Measurements from ENCODE around the gene WEE1.

WEE1 gene

GRCh38 chr11:9566561-9567063, 6.9 kb upstream of the WEE1 start:
- no peak for DNase-seq (ENCODE audit: low read depth)

GRCh38 chr11:9567401-9567800, 6.1 kb upstream of the WEE1 start:
- no peak for DNase-seq (ENCODE audit: low read depth)

GRCh38 chr11:9568161-9568853, 5.2 kb upstream of the WEE1 start:
- DNase-seq (ENCODE audit: low read depth): no peak

DNA sequence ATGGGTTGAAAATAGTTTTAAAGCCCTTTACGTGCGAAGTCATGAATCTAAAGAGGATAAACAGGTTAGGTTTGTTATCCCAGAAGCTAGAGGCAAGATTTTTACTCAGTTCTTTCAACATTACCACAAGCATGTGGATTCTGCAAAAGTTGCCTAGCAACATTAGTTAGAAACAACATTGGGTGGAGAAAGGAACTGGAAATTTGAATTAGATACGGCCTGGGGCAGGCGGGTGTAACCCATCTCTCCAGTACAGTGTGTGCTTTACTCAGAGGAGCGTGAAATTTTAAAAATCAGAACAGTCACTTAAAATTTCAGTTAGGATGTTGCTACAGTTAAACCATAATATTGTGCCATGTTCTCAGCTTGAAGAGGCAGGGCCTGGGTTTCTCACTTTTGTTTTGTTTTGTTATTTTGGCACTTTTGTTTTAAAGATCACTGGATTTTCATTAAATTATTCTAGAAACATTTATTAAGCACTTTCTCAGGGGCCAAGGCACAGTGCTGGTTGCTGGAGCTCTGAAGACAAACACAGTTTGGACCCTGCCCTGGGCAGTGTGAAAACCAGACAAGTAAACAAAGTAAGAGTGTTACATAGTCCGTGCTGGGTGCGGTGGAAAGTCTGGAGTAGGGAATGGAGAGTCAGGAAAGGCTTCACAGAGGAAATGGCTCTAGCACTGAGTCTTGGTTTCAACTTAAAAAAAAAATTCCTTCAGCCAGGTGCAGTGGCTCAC, 4.4 kb upstream of the WEE1 start:
- DNase-seq (ENCODE audit: low read depth): no peak

DNA sequence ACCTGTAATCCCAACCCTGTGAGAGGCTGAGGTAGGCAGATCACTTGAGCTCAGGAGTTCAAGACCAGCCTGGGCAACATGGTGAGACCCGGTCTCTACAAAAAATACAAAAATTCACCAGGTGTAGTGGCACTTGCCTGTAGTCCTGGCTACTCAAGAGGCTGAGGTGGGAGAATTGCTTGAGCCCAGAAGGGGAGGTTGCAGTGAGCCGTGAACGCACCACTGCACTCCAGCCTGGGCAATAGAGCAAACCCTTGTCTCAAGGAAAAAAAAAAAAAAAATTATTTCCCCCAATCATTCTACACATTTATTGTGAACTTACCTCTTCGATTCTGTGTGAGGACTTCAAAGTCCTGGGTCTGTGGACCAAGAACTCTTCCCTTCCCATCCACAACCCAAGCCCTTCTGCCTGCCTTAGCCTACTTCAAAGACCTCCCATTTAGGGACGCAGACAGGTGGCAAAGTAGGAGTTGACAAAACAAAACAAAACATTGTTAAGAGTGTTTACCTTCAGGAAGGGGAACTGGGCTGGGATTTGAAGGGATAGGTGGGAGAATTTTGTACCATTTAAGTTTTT, 3.8 kb upstream of the WEE1 start:
- DNase-seq (ENCODE audit: low read depth): no peak

DNA sequence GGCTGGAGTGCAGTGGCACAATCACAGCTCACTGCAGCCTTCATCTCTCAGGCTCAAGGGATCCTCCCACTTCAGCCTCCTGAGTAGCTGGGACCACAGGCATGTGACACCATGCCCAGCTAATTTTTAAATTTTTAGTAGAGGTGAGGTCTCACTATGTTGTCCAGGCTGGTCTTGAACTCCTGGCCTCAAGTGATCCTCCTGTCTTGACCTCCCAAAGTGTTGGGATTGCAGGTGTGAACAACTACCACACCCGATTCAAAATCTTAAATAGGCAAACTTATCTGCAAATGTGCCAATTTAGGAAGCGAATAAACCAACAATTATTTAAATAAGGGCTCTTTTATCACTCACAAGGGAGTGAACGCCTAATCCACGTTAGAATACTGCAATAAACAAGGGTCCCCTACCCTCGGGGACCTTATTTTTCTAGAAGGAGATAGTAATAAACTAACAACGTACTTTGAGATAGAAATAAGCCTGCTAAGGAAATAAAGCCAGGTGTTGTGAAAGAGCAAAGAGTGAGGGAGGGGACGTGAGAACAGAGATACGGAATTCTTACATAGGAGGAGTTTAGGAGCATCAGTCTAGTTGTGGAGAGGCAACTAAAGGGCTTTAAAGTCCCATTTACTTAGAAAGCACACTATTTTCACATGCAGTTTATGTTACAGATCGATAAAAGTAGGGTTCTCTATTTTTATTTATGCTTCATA, 3.0 kb upstream of the WEE1 start:
- no peak for DNase-seq (ENCODE audit: low read depth)

GRCh38 chr11:9571071-9571762, 2.3 kb upstream of the WEE1 start:
- no peak for DNase-seq (ENCODE audit: low read depth)

DNA sequence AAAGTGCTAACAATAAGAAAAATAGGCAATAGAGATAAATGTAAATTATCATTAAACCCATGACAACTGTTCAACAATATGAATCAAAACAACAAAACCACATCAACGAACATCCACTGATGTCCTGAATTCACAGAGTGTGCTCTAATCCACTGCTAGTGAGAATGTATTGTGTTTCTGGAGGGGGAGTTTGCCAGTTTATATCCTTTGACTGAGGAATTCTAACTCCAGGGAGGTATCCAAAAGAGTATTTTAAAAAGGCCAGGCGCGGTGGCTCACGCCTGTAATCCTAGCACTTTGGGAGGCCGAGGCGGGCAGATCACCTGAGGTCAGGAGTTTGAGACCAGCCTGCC, 1.7 kb upstream of the WEE1 start:
- no peak for DNase-seq (ENCODE audit: low read depth)

DNA sequence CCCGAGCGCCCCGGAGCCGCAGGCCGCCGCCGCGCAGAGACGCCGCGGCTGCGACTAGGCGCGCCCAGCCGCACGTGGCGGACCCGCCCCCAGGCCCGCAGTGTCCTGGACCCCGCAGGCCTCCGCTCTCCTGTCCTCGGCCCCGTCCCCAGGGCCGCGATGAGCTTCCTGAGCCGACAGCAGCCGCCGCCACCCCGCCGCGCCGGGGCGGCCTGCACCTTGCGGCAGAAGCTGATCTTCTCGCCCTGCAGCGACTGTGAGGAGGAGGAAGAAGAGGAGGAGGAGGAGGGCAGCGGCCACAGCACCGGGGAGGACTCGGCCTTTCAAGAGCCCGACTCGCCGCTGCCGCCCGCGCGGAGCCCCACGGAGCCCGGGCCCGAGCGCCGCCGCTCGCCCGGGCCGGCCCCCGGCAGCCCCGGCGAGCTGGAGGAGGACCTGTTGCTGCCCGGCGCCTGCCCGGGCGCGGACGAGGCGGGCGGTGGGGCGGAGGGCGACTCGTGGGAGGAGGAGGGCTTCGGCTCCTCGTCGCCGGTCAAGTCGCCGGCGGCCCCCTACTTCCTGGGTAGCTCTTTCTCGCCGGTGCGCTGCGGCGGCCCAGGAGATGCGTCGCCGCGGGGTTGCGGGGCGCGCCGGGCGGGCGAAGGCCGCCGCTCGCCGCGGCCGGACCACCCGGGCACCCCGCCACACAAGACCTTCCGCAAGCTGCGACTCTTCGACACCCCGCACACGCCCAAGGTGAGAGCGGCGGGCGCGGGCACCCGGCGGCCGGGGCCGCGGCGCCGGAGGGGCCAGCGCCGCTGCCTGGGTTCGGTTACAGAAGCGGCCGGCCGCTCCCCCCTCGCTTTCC, 528 bp downstream of the WEE1 start:
- no peak for DNase-seq (ENCODE audit: low read depth)

DNA sequence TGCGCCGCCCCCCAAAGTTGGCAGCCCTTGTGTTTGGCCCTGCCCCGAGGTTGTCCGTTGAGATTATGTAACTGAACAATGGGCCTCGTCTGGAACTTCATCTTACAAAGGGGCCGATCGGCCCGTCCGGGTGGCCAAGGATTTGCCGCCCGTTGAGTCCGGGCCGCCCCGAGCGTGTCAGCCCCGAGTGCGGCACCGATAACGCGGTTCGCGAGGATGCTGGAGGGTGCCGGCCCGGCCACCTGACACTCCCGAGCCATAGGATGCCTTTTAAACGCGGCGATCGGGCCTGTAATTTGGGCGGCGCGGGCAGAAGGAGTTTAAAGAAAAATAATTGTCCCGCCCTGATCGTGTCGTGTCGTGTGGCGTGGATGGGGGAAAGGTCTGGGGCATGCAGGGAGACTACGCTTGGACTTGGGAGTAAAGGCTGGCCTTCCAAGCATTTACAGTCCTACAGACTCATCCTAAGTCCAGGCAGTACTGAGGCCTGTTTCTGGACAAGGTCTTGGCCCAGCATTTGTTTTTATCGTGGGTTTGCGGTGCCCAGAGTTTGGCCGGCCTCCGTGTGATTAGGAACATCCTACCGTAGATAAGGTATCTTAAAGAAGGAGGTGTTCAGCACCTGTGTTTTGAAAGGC, 1.3 kb downstream of the WEE1 start:
- no peak for DNase-seq (ENCODE audit: low read depth)

DNA sequence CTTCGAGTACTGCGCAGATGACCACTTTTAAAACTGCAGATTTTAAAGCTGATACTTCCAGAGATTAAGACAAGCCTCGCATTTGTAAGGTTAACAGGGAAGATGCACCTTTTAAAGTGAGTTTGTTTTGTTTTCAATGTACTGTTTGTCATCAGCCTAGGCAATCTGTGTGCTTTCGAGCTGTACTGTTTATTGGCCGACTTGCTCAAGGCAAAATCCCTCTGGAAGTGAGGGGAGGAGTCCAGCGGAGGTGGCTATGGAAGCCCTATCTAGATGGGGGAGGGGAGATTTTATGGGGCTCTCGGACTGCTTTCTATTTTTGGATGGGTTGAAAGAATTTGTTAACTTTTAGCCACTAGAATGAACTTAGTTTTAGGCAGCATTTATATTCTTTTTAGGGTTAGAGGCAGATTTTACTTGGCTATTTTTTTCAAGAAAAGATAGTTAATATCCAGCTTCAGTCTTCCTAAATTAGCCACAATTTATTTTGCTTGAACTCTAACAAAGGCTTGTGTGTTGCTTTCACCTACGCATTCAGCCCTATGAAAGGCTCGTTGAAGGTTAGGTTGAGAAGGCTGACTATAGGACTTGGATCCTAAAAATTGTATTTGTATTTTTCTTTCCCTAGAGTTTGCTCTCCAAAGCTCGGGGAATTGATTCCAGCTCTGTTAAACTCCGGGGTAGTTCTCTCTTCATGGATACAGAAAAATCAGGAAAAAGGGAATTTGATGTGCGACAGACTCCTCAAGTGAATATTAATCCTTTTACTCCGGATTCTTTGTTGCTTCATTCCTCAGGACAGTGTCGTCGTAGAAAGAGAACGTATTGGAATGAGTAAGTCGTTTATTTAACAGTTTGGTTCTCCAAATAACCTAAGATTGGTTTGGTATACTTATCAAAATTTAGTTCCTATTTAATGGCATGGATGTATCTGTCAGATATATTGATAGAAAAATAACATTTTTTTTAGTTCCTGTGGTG, 2.1 kb downstream of the WEE1 start:
- peak; percentile 79 for DNase-seq (ENCODE audit: low read depth)

- DNase-seq (ENCODE audit: low read depth): no peak
Measured at GRCh38 chr11:9576701-9577381, 3.4 kb downstream of the WEE1 start.

DNA sequence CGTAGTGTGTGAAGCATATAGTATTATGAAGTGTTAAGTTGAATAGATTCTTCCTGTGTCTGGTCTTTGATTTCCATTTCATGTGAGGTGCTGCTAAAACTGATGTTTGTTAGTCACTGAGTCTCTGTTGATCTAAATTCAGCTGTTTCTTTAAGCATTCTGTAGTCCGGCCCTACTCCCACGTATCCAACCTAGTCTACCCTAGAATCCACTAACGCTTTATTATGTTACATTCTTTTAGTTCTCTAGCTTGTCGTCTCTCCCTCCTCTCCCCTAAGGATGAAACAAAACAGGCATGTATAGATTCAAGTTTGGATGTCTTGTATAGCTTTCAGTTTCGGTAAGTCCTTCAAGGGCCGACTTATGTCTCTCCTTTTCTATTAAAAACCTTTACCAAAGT, 4.1 kb downstream of the WEE1 start:
- DNase-seq (ENCODE audit: low read depth): no peak

GRCh38 chr11:9580894-9581293, 7.4 kb downstream of the WEE1 start:
- DNase-seq (ENCODE audit: low read depth): no peak

DNA sequence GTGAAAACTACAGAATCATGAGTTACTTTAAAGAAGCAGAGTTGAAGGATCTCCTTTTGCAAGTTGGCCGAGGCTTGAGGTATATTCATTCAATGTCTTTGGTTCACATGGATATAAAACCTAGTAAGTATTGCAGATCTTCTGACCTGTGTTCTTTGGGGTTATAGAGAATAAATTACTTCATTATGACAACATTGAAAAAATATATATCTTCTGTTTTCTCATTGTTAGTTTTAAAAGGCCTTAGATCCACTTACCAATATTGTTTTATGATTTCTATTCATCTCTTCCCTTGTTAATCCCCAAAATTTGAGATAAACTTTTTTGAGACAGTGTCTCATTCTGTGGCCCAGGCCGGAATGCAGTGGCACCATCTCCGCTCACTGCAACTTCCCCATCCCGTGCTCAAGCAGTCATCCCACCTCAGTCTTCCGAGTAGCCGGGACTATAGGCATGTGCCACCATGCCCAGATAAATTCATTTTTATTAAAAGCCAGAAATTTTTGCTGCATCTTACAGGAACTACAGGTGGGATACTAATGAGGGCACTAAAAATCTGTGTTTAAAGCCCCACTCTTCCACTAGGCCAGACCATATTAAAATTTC, 8.2 kb downstream of the WEE1 start:
- DNase-seq (ENCODE audit: low read depth): no peak

GRCh38 chr11:9590717-9591116, 17.2 kb downstream of the WEE1 start:
- no peak for DNase-seq (ENCODE audit: low read depth)

DNA sequence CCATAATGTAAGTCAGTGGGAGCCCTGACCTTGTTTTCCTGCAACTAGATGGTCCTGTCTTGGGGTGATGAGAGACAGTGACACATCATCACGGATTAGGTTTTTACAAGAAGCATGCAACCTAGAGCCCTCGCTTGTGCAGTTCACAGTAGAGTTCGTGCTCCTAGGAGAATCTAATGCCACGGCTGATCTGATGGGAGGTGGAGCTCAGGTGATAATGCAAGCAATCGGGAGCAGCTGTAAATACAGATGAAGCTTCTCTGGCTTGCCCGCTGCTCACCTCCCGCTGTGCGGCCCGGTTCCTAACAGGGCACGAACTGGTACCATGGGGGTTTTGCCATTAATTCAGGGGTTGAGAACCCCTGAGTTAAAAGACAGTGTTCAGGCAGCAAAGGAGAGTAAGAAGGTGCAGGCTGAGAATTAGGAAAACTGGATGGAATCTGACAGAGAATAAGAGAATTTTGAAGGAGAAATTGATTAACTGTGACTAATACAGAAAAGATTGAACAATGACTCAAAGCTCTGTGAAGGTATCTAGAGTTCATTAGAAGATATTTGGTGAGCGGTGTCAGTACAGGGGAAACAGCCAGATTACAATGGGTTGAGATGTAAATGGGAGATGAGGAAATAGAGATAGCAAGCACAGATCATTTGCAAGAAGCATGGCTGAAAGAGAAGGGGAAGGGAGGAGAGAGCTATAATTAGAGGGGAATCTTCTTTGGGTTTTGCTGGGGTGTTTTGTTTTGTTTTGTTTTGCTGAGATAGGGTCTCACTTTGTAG, 21.0 kb downstream of the WEE1 start:
- DNase-seq (ENCODE audit: low read depth): no peak
